Stimulated activated CD8-positive, alpha-beta memory T cell treated with anti-CD3 and anti-CD28 coated beads, Interleukin-4, amount 100 ng/mL, for 4 hours (primary cell): ENCODE data around the gene TST.

Source experiments
- DNase-seq, 2 donors: peaks; one replicate each; pipeline ENCODE4 v3.0.0-alpha.2; 2020; ENCODE audit warnings: low read depth in 2 of 2, low spot score in 1 of 2

Gene TST

DNA sequence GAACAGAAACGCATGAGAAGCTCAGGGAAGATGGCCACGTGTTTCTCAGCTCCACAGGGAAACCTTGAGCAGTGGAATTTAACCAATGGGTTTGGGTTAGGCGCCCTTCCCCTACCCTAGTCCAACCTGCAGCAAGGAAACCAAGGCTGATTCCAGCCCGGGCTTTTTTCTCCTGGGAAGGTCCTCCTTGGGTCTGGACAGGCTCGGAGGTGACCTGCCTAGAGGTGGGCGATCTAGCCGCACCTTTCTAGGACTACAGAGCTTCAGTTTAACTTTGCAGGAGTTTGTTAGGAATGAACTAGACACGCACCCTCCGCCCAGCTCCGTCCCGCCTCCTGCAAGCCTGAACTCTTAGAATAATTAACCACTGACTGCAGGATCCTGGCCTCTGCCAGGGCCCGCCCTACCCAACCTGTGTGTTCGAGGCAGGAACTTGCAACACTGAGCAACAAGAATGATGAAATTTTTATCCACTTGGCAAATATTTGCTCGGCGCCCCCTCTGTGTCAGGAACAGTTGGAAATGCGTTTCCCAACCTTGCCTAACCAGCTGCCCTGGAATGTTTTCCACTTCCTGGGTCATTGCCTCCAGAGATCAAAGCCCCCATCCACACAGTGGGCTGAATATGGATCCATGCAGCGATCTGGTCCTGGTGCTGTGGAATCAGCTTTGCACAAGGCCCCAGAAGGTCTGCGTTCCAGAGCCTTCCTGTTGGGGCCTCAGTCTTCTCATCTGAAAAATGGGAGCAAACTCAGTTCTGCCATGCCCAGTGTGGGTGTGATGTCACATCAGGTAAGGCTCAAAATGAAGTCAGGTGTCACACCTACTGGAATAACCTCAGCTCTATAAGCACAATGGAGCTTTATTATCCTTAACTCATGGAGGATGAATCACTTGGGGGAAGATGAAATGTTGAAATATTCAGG is 13.6 kb upstream of the TST start:
- DNase-seq, result no peak

DNA sequence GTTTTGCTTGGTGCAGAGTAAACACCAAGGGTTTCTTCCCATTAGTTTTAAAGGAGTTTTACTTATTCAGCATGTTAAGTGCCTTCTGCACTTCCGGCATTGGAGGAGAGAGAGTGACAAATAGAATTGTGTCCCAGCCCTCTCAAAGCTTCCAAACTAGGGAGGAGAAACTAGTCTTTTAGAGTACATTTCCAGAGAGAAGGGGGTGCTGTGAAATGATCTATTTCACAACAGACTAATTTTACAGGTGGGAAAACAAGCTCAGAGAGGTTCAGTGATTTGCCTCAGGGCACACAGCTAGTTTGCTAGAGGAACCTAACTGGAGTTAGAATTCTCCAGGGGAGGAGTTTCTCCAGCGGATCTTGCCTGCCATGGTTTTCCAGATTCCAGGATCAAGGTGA is 12.9 kb upstream of the TST start:
- no peak for DNase-seq

DNA sequence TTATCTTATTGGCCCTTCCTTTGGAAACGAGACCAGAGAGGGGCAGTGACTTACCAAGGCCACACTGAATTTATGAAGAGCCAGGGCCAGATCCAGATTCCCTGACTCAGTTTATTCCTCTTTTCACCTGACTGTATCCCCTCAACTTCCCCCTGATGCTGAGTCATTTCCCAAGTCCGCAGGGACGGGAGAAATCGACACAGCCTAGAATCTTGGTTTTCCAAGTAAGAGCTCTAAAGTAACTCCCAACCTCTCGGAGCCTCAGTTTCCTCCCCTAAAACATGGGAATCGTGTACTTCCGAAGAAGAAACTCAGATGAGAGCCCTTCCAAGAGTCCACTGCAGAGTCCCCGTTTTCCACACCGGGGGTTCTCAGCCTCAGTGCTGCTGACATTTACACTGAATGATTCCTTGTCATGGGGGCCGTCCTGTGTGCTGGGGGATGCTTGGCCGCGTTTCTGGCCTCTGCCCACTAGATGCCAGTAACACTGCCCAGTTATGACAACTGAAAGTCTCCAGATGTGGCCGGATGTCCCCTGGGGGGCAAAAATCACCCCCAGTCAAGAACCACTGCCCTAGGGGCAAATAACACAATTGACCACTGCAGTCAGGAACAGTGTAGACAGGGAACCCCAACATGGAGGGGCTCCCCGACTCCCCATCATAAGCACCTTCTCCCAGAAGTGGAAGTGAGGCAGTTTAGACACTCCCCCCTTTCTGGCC is 11.5 kb upstream of the TST start:
- no peak for DNase-seq

DNA sequence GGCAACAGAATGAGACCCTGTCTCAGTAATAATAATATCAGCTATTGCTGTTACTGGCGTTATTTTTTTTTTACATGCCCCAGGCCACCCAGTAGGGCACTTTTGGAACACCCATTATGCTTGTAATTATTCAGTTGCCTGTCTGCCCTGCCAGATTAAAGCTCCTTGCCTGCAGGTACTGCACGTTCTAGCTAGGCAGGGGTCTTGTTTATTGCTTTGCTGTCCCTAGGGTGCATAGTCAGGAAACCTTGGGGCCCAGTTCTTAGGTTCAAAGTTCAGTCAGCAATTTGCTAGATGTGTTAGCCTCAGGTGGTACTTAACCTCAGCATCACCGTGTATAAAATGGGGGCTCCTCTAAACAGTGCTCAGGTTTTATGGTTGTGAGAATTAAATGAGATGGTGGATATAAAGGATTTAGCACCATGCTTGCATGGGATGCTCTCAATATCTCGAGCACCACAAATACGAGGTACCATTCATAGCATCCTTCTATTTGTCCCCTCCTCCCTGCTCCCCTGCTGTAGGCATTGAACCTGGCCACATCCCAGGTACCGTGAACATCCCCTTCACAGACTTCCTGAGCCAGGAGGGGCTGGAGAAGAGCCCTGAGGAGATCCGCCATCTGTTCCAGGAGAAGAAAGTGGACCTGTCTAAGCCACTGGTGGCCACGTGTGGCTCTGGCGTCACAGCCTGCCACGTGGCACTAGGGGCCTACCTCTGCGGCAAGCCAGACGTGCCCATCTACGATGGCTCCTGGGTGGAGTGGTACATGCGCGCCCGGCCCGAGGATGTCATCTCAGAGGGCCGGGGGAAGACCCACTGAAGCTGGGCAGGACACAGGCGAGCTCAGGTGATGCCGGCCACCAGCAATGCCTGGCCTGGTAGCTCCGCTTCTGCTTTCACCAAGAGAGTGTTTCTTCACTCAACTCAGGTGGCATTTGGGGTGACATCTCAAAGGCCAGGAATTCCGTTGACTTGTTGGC is 9.7 kb upstream of the TST start:
- no peak for DNase-seq

DNA sequence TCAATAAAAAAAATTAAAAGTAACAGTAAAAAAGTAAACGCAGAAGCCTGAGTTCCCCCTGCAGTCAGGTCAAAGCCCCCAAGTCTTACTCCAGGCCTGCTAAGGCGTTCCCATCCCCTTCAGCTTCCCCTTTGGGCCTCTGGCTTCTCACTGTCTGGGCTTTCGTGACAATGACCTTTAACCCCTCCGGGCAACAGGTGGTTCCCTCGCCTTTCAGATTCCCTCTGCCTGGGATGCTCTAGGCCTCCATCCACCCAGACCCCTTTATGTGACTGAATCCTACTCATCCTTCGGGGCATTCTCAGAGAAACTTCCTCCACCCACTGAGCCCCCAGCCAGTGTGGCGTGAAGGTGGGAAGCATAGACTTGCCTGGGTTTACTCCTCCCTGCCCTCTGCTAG is 8.3 kb upstream of the TST start:
- DNase-seq, result no peak

DNA sequence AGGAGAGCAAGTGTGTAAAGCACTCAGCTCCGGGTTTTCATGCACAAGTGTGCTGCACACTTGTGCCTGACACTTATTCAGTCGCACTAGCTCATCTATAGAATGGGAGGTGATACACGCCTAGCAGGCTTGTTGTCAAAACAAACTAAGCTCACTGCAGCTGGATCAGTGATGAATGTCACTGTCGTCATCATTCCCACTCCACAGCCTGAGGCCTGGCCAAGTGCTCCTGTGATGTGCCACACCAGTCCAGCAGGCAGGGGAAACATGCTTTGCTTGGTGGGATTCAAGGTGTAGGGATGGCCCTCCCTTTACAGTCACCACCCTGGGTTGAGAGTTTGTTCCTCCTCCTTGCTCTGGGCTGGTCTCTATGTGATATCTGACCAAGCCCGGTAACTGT is 7.1 kb upstream of the TST start:
- no peak for DNase-seq

DNA sequence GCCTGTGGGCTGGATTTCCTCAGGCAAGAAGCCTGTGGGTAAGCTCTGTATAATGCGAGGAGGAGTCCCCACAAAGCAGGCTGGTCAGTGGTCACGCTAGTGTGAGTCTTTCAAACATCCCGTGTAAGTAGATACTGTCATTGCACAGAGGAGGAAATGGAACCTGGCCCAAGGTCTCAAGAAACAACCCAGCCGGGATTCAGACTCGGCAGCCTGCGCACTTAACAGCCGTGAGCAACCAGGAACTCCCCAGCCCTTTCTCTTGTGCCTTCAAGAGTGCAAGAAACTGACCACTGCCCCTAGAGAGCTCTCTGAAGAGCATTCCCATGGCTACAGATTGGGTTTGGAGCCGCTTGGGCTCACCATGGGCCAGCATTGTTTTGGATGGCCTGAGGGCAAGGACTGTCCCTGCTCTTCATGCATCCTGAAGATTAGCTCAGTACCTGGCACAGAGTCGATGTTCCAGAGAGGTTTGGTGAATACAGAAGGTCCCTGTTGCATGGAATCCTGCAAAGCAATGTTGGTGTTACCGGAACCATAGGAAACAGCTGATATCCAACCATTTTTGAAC is 6.3 kb upstream of the TST start:
- no peak for DNase-seq

DNA sequence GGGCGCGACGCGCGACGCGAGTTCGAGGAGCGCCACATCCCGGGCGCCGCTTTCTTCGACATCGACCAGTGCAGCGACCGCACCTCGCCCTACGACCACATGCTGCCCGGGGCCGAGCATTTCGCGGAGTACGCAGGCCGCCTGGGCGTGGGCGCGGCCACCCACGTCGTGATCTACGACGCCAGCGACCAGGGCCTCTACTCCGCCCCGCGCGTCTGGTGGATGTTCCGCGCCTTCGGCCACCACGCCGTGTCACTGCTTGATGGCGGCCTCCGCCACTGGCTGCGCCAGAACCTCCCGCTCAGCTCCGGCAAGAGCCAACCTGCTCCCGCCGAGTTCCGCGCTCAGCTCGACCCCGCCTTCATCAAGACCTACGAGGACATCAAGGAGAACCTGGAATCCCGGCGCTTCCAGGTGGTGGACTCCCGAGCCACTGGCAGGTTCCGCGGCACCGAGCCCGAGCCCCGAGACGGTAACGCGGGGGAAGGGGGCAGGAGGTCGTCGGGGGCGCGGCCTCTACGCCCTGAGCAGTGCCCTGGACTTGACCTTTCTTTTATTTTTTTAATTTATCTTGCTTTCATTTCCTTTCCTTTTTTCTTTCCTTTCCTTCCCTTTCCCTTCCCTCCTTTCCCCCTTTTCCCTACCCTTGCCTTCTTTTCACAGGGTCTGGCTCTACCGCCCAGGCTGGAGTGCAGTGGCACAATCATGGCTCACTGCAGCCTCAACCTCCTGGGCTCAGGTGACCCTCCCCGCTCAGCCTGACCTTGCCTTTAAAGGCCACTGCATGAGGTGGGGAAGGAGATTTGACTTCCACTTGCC is 5.3 kb upstream of the TST start:
- DNase-seq, result no peak

DNA sequence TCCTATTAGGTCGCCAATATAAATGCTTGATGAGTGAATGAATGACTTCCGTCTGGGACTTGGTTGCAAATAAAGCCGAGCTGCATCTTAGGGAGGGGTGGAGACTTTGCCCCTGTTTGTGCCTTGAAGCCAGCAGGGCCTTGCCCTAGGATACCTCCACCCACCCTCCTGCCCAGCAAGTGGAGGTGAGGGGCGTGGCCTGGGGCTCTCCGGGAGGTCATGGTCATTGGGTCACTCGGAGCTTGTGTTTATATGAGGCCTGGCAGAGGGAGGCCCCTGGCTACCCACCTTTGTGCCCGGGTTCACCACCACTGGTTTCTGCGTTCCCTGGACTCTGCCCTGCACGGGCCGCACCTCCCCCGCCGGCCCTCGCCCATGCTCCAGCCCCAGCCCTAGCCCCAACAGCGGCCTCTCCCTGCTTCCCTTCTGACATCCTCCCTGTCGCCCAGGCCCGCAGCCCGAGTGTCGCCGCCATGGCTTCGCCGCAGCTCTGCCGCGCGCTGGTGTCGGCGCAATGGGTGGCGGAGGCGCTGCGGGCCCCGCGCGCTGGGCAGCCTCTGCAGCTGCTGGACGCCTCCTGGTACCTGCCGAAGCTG is 4.6 kb upstream of the TST start:
- DNase-seq, result no peak

DNA sequence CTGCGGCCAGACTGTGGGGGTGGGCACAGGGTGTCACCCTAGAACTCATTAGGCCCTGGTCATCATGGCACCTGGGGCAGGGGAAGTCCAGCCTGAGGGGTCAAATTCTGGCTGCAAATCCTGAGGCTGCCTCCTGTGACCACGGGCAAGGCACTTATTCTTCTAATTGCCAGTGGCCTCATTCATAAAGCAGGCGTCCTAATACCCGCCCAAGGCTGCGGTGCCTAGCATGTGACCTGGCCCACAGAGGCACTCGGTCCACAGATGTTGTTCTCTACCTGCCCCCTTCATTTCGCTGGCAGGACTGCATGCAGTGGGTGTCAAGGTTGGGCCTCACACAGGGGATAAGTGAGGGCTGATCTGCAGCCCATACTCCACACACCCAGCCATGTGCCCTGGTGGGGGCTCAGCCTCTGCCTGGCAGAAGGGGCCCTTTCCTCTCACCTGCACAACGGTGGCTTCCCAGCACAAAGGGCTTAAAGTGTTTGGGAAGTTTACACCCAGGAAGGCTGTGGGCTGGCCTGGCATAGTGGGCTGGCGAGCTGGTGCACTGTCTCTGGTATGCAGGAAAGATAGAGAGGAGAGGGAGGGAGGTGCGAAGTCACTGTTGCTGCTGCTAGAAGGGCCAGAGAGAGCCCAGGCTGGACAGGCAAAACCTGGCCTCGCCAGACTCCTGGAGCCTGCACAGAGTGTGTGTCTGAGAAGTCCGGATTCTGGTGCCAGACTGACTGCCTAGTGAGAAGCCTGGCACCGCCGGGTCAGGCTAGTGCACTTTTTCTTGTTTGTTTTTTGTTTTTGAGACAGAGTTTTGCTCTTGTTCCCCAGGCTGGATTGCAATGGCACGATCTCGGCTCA is 3.5 kb upstream of the TST start:
- no peak for DNase-seq

DNA sequence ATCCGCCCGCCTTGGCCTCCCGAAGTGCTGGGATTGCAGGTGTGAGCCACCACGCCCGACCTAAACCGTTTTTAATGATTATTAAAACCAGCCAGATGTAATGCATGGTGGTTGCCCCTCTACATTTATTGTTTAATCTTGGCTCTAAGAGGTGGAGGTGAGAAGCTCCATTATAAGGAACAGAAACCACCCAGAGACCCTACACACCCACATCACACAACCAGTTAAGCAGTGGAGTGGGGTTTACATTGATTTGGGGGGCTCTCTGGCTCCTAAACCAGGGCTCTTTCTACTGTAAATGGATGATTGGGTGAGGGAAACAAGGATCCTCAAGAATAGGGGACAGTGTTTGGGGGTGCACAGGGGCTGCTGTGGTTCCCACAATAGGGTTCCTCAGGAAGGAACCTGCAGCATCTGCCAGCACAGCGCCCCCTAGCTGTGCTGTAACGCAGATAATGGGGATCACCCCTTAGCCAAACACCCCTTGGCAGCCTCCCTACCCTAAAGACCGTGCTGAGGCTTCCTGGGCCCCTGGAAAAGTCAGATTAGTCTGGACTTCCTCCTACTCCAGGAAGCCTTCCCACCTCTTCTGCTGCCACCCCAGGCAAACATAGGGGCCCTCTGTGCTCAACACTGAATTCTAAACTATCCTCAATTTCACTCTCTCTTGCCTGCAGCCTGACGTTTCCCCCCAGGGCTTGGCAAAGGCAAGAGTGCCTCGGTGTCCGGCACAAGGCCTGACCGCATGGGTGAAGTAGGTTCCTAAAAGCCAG is 2.6 kb upstream of the TST start:
- DNase-seq, result no peak

DNA sequence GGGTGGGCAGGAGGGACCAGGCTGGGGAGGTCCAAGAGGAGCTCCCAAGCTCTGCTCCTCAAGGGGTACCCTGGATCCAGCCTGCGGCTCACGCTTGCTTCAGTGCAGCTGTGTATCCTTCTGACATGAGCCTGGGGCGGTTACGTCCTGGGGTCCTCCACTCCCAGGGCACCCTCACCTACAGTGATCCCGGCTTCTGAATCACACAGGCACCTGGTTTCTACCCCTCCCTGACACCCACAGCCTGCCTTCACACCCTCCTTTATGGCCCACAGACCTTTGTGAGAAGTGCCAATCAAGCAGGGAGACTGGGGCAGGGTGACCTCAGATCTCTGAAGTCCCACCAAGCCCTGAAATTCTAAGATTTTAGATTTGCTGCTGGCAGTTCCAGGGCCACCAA is 1.8 kb upstream of the TST start:
- no peak for DNase-seq

DNA sequence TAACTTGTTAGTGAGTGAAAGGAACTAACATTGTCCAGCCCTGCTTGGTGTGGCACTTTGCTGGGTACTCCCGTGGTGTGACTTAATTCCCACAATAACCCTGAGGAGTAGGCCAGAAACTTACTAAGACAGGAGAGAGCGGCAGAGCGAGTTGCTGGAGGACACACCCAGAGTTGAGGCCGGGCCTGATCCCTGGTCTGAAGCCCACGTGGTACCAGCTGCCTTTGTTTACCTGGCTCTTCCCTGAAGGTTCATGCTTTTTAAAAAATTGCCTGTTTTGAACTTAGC is 889 bp upstream of the TST start:
- DNase-seq, result no peak

DNA sequence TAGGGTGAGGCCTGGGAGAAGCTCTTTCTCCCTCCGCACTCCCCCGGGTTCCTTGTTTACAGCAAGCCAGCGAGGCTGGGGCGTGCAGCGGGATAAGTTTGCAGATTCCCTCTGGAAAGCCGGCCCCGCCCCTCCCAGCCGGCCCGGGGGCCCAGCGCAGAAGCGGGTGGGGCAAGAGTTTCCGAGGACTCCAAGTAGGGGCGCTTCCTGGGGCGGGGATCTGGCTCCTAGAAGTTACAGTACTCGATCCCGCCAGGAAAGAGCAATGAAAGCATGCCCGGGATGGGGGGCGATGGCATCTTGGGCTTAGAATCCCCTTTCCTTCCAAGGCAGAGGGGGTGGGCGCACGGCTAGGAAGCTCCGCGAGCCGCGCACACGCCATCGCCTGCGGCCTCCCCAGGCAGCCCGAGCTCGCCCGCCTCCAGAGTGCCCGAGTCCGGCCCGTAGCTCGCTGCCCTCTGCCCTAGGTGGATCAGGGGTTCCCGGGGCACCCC is 385 bp downstream of the TST start:
- no peak for DNase-seq

DNA sequence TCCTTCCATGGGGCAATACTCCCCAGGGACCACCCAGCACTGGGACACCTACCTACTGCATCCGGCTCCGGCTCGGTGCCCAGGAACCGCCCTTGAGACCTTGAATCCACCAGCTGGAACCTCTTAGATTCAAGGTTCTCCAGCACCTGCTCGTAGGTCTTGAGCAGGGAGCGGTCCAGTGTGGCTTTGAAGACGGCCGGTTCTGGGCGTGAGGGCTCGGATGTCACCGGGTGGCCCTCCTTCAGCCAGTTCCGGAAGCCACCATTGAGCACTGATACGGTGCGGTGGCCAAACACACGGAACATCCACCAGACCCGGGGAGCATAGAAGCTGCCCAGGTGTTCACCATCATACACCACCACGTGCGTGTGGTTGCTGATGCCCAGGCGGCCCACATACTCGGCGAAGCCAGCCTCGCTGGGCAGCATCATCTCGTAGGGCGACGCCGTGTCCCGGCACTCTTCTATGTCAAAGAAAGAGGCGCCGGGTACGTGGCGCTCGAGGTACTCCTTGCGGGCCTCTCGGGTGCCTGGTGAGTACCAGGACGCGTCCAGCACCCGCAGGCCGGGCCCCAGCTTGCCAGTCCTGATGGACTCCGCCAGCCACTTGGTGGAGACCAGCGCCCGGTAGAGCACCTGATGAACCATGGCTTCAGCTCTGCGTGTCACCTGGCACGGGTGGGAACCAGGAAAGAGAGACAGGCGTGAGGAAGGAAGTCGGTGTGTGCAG is 997 bp downstream of the TST start:
- no peak for DNase-seq

DNA sequence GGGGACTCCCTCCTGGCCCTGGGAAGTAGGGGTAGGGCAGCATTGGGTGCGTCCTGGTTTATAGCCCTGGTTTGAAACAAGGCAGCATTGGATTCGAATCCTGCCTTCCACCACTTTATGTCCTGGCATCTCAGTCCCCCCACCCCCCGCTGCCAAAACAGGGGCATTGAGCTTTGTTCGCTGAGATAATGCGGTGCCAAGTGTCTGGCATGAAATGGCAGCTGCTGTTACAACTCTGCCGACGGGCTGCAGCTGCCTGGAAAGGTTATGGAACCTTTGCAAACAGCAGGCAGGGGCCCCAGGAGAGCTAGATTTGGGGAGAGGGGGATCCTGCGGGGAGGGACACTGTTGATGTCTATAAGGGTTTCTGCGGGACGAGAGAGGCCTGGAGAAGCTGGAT is 1.9 kb downstream of the TST start:
- DNase-seq, result no peak

DNA sequence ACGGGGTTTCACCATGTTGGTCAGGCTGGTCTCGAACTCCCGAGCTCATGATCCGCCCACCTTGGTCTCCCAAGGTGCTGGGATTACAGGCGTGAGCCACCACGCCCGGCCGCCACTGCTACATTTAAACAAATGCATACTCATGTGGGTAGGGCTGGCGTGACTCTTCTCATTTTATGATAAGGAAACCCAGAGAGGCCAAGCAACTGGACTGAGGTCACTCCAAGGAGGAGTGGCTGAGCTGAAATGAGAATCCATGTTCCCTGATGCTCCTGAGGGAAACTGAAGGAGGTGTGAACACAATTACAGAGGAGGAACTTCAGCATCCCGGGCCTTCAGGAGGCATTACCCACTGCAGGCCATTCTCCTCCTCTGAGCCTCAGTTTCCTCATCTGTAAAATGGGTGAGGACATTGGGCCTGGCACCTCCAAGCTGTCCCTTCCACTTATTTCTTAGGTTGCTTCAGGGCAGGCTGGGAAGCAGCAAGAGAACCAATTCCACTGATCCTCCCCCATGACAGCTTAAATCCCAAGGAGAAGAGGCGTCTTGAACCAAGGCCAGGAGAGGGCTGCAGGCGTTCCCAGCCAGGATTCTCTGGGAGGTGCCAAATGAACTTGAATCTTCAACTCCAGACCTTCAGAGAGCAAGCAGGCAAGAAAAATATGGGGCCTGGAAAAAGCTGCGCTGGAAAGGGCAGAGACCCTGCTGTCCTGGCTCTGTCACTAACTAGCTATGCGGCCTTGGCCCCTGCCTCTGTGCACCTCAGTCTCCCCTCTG is 2.9 kb downstream of the TST start:
- no peak for DNase-seq
